Glomerular visceral epithelial cell (primary cell): Measurements from ENCODE around the gene IL7R.
"Not testable (repeated sequence)": the region's sequence is repeated elsewhere in the genome, so short reads cannot be mapped to it uniquely, and the experiment has no call there.

Source experiments
- DNase-seq: peaks from one replicate; pipeline ENCODE4 v3.0.0-alpha.2; 2016; ENCODE audit errors: extremely low spot score

IL7R gene

DNA sequence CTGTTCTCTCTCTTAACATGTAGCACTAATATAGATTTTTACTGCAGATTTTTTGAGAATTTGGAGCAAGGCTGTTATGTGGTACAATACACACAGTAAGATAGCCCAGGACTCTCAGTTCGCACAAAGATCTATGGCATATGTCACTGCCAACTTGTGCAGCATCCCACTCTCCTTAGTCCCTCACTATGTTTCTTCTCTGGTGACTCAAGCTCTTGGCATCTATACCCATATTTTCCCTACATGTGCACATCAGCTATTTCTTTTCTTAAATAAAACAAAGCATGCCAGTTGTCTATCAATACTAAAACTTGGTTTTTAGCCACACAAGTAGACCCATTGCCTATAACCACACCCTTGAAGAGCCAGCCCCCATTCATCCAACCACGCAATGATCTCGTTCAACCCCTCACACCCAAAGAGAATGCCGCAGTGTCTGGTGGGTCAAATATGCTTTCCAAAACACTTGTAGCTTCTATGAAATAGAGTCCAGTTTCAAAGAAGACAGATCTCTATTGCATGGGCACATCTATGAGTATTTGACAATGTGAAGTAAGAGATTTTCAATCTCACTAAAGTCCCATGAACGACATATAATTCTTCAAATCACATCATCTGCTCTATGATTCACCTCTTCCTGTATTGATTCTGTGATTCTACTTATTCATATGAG, 18.2 kb upstream of the IL7R start:
- peak; percentile 28 for DNase-seq

DNA sequence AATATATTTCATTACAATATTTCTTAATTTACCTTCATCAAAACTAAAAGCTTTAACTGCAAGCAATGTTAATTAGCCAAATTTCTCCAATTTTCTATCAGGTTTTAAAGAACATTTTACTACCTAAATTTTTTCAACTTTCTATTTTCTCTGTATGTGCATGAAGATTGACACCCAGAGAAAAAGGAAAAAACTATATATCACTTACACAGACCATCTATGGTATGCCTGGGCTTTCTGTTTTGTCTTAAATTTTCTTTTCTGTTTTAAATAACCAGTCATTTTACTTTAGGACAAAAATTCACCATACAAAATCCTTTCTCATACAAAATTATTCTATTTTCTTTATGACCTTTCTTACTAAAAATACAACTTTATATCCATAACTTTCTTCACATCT, 13.8 kb upstream of the IL7R start:
- no peak for DNase-seq

DNA sequence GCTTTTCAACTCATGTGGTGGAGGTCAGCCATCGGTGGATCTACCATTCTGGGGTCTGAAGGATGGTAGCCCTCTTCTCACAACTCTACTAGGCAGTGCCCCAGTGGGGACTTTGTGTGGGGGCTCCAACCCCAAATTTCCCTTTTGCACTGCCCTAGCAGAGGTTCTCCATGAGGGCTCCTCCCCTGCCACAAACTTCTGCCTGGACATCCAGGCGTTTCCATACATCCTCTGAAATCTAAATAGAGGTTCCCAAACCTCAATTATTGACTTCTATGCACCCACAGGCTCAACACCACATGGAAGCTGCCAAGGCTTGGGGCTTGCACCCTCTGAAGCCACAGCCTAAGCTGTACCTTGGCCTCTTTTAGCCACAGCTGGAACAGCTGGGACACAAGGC, 11.2 kb upstream of the IL7R start:
- not testable (repeated sequence) for DNase-seq

DNA sequence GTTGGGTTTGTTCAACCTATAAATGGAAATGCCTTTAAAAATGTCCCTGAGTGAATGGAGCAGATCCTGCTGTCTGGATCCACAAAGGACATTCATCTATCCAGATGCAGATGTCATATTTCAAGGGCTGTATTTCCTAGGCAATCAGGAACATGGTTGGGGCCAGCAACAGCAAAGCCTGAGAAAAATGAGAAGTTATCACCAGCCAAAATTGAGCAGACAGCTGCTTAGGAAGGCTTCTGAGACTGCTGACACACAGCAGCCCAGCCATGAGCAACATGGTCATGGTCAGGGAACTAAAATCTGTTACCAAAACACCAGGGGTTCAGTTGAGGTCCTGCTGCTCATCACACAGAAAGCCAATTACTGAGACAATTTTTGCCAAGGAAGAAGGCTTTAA, 9.2 kb upstream of the IL7R start:
- no peak for DNase-seq

DNA sequence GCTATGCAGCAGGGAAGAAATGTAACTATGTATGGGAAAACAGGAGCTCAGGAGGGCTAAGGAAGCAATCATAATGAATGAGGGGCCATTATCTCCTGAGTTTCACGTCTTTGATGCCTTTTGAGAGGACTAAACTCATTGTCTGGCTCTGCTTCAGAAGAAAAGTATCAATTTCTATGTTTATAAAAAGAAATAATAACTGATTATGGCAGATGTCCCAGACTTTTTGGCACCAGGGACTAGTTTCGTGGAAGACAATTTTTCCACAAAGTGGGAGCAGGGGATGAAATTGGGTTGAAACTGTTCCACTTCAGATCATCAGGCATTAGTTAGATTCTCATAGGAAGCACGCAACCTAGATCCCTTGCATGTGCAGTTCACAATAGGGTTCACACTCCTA, 8.7 kb upstream of the IL7R start:
- no peak for DNase-seq

DNA sequence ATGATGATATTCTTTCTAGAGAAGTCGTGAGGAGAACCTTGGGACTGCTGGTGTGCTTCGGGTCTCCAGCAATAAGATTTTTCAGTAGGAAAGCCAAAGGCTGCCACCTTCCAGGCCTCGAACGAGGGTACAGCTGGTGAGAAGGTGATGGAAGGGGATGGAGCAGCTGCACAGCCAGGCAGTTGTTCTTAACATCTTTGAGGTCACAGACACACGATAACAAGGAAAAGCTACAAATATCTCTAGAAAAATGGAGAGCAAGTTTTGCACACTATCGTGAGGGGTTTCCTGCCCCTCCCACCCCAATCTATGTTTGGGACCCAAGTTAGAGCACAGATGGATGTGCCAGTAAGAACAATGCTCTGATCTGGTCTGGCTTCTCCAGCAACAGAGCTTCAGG, 6.8 kb upstream of the IL7R start:
- no peak for DNase-seq

DNA sequence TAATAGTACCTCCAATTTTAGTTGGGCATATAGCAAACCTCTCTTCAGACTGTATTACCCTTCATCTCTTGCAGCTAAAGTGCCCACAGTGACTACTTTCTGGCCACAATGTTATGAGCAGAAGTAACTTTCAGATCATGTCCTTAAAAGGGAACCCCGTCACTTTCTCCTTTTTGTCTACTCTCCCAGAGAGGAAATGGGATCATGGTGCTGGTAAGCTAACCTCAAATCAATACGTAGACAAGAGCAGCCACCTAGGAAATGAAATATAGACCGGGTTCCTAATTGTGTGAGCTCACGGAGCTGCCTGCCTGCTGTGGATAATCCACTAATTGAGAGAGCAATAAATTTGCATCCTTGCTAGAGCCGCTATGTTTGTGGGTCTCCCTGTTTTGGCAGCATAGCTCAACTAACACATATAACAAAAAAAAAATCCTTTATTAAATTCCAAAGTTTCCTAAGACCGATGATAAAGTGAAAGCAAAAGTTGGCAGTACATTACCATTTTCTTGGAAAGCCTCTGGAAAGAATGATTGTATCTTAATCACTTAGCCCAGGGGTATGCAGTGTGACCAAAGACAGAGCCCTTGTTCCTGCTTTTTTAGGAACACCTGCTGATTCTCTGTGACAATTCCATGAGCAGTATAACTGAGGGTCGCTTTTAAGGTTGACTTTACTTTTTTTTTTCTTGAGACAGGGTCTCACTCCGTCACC, 5.6 kb upstream of the IL7R start:
- DNase-seq: no peak

DNA sequence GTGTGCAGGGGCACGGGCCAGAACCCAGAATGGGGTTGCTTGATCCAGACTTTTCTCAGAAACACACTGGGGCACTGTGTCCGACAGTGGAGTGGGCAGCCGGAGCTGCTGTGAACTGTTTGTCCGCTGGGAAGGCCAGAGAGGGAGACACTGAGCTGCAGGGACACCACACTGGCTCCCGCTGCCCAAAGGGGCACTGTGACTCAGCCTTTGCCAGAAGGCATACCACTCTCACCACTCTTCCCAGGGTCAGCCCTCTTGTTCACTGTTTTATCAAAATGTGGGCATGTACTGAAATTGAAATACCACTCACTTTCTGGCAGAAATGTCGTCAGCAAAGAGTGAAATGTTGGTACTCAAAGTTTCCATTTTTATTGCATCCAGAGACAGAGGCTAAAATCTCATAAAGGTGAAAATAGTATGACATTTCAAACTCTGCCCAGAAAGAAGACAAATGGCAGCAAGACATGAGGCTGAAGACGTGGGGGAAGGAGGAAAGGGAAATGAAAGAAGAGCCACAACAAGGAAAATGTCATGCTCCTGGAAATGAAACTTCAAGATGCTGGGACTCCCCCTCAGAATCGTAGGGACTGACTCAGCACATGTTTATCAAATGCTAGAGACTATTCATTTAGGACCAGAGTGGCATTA, 4.5 kb upstream of the IL7R start:
- DNase-seq: no peak

DNA sequence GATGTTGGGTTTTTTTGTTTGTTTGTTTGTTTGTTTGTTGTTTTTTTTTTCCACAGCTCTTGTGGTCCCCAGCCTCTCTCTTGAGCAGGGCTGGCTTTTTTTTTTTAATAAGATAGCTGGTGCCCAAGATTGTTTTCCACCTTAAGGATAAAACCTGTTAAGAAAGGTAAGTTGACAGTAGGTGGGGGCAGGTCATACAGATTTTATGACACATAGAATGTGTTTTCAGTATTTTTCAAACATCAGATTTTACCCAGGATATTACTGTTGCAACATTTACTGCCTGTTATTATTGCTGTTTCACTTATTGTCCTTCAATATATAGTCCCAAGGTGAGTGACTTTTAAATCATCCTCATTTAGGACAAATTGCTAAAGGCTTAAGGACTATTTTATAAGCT, 3.9 kb upstream of the IL7R start:
- no peak for DNase-seq

DNA sequence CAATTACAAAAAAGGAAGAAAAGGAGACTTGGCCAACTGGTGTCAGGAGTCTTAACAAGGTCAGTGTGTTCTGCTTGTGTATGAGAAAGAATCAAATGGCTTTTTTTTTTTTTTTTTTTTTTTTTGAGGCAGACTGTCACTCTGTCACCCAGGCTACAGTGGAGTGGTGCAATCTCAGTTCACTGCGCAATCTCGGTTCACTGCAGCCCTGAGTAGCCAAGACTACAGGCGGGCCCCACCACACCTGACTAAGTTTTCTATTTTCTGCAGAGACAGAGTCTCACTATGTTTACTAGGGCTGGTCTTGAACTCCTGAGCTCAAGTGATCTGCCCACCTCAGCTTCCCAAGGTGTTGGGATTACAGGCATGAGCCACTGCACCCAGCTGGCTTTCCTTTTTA, 3.1 kb upstream of the IL7R start:
- DNase-seq: no peak

DNA sequence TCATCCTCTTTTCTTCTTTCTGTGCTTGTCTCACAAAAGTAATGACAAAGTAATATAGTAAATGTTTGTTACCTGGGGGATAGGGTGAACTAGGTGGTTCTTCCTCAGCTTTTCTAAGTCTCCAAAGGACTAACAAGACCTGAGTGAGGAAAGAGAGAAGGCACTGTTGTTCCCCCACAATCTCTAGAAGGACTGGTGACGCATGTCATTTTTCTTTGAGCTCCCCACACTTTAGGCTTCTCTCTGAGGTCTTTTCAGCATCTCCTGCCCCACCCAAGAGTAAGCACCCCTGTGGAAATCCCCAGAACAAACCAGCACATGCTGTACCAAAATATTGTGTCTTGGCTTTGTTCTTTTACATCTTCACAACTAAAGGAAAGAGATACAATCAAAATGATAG, 2.4 kb upstream of the IL7R start:
- no peak for DNase-seq

DNA sequence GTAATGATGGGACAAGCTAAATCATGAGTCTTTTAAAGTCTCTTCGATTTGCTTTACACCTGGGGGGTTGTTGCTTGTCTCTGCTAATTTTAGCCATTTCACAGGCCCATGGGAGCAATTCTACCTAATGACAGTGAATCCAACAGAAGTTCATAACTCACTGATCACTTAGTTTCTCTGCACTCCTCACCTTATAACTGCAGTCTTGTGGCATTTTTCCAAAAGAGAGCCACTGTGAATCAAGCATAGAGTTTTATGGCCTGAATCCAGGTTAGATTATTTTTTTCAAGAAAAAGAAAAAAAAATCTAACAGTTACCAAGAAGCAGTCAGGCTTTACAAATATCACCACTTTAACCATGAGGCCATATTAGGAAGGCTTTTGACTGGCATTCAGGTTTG, 1.5 kb upstream of the IL7R start:
- peak; percentile 67 for DNase-seq

DNA sequence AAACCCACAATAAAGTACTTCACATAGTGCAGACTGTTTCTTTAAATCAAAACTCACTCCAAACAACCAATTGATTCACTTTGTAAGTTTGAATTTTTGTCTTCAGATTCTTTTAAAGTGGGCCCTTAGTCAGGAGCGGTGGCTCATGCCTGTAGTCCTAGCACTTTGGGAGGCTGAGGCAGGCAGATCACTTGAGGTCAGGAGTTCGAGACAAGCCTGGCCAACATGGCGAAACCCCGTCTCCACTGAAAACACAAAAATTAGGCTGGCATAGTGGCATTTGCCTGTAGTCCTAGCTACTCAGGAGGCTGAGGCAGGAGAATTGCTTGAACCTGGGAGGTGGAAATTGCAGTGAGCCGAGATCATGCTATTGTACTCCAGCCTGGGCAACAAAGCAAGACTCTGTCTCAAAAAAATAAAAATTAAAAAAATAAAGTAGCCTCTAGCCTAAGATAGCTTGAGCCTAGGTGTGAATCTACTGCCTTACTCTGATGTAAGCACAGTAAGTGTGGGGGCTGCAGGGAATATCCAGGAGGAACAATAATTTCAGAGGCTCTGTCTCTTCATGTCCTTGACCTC, 416 bp upstream of the IL7R start:
- DNase-seq: not testable (repeated sequence)

DNA sequence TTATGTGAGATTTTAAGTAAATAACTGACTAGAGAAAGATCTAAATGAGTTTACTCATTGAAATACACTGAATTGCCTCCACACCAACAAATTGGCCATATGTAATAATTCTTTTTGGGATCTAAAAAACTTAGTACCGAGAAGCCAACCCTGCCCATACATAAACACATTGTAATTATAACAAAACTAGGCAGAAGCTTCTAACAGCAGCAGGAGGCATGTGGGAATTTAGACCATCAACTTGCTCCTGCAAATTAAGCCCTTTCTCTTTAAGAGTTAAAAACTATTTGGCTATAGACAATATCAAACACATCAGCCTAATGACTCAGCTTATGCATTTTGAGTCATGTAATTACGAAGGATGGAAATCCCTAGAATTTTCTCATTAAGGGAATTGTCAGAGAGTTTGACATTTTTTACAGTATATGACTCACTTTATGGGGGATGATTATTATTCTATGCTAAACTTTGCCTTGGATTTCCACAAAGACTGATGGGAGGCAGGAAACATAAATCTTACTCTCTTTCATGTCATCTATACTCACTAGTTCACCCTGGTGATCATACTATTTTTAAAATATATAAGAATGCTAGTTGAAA, 1.0 kb downstream of the IL7R start:
- DNase-seq: peak; percentile 72

DNA sequence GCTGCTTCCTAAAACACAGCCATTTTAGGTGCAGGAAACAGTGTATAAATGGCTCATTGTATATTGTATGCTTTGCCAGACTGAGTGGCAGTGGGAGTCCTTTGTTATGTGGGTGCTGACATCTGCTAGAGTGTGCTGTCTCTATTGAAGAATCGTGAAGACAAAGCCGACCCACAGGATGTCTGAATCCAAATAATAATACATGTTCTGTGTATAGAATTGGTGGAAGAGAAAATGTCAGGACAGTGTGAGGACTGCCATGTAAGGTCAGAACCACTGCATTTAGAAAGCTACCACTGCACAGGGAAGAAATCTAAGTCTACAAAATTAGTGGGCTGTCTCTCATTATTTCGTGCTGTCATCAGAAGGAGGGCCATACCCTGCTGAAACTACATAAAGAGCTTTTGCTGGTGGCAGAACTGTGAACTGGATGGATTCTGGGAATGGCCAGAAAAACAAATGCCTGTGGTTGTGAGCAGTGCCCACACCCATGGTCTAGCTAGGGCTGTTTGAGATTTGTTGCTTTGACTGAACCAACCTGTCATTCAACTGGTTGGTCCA, 2.5 kb downstream of the IL7R start:
- peak; percentile 49 for DNase-seq

DNA sequence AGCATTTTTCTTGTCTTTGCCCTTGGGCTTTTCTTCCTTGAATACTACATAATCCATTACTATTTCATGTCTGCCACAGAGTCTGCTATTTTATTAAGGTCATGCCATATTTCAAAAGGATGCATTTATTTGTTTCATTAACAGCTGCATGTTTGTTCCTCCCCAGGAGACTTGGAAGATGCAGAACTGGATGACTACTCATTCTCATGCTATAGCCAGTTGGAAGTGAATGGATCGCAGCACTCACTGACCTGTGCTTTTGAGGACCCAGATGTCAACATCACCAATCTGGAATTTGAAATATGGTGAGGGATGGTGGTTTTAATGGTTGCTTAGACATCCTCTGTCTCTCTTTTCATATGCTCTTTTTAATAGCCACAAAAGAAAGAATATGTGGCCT, 4.0 kb downstream of the IL7R start:
- peak; percentile 46 for DNase-seq

DNA sequence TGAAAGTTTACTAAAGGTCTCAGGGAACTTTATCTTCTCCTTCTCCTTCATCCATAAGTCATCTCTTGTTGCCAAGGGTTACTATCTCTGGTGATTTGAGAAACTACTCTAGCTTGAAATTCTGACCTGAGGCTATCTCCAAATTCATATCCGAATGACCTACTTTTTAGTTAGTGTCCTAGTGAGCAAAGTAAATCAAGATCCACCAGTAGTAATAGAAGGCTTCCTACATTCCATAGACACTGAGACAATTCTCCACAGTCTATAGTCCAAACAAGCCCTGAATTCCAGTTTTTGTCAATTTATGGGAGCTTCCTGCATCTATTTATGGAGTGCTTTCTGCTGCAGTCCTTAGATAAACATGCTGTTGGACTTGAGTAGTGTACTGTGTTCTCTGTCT, 5.0 kb downstream of the IL7R start:
- DNase-seq: no peak

DNA sequence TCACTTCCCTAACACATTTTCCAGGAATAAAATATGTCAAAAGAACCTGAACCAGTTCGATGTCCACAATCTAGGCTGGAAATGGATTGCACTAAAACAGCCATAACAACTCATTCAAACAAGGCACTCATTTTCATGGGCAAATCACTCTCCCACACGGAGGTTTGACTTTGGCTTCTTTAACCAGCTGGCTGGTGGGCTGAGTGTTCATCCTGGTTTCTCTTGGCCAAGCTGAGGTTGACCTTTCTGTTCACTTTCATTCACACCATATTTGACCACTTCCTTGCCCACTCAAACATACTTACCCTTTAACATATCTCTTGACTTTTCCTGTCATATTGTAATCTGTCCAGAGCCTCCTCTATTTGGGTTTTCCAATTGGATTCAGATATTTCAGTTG, 5.4 kb downstream of the IL7R start:
- DNase-seq: no peak

DNA sequence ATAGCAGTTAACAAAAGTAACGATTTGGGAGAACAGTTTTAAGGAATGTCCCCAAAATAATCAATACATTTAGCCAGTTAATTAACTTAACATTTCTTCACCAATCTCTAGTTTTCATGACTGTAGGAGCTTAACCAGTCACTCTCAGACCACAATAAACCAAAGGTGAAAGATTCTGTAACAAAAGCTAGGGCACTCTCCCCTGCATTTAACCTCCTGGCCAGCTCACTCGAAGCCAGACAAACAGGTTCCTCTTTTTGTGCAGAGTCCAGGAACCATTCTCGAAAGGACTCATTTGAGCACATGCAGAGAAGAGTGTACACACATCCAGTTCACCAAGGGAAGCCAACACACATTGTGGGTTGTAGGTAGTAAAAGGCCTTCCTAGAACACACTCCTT, 6.5 kb downstream of the IL7R start:
- DNase-seq: no peak

DNA sequence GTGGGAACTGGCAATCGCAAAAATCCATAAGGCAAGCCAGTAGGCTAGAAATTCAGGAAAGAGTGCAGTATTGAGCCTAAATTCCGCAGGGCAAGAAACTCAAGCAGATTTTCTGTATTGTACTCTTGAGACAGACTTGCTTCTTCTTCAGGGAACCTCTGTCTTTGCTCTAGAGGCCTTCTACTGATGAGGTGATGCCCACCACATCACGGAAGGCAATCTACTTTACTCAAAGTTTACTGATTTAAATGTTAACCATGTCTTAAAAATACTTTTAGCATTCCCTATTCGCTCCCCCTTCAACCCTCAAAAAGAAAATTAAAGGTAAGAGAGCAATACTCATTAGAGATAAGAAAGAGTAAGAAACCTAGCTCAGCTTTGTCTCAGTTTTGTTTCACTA, 11.3 kb downstream of the IL7R start:
- no peak for DNase-seq

DNA sequence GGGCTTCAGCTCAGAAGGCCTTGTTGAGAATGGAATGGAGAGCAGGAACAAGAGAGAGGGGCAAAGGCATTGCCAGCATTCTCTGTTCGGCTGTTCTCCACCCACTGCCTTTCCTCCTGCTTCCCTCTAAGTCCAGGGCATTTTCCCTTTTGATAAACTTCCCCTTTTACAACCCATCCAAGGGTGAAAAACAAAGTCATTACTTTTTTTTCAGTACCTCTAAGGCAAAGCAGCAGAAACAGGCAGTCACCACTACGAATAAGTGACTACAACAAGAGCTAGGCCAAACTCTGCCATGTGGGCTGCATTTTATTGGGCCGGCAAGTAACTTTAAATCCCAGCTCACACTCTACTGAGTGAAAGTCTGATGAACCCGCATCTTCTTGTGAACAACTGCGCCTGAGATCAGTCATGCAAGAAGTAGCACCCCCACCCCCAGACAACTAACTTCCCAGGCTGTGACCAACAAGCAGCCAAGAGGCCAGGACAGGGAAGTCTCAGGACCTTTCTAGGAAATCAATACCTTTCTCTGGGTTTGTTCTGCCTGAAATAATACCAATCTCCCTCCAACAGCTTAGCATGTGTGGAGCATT, 13.1 kb downstream of the IL7R start:
- no peak for DNase-seq

DNA sequence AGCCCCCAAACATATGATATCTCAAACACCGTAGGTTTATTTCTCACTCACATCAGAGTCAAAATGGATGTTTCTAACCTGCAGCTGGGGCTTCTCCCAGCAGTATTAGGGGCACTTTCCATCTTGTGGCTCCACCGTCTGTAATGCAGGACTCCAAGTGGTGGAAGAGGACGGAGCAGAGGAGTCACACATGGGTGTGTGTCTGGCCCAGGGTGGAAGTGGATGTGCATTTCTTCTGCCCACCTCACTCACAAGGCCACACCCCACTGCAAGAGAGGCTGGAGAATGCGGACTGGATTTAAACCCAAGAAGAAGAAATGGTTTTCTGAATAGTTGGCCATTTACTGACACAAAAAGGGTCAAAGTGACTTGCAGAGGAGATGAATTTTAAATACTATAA, 13.9 kb downstream of the IL7R start:
- DNase-seq: no peak
